ENCODE results near the gene RNF5. TPM values are rescaled to one million over a fixed set of nuclear protein-coding genes. Genes with fewer than 3 reads are reported as not detected.
"Not testable (repeated sequence)": the region's sequence is repeated elsewhere in the genome, so short reads cannot be mapped to it uniquely, and the experiment has no call there.

The RNF5 gene
- total RNA-seq, 4 donors from 2014 or later: 78.8 to 101 (median 88.0) TPM

GRCh38 chr6:32203426-32204267 lies 25.4 kb downstream of the RNF5 start:
- Histone ChIP-seq H3K27me3 (peaks cover 27% of the 10 kb centered on the region), H3K27ac (no peak overlapping the region), H3K4me1 (no peaks in the 10 kb centered on the region), H3K4me3 (no peak overlapping the region), H3K9me3 (no peaks in the 10 kb centered on the region), H3K36me3 (no peaks in the 10 kb centered on the region)
- WGBS, 2 donors (ENCODE audit: low coverage in 1 of 2): 81 to 84% methylated on average over 4 to 5 of the region's 9 CpGs
- ATAC-seq: no peak
- TF ChIP-seq EP300 (IDR thresholded peaks at IDR 0.05): no peak
- TF ChIP-seq POLR2A (IDR thresholded peaks at IDR 0.05): no peak
- TF ChIP-seq CTCF (IDR thresholded peaks at IDR 0.05): no peak
- TF ChIP-seq POLR2AphosphoS5 (IDR thresholded peaks at IDR 0.05): no peak

DNA sequence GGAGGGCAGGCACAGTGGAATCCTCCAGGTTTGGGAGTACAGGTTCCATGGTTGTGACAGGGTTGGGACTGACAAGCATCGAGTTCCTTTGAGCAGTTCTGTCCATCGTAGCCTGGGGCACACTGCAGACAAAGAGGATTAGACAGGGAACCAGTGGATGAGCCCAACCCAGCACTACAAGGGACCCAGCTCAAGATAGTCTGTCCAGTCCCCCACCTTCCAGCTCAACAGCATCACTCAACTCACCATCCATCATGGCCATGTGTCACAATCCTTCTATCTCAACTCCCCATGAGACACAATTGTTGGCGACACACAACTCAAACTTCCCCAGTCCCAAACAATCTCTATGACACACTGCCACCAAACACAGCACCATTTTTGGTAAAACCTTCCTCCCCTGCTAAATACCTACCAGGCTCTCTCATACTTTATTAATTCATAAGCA lies 26.1 kb downstream of the RNF5 start:
- Histone ChIP-seq H3K9me3 (no peaks in the 10 kb centered on the region), H3K36me3 (no peaks in the 10 kb centered on the region), H3K4me1 (no peaks in the 10 kb centered on the region), H3K27me3 (peaks cover 27% of the 10 kb centered on the region), H3K4me3 (no peak overlapping the region), H3K27ac (no peak overlapping the region)
- no peak for ATAC-seq
- TF ChIP-seq POLR2A (IDR thresholded peaks at IDR 0.05) (no peak), CTCF (IDR thresholded peaks at IDR 0.05) (no peak), EP300 (IDR thresholded peaks at IDR 0.05) (no peak), POLR2AphosphoS5 (IDR thresholded peaks at IDR 0.05) (no peak)
- 83 to 89% methylated on average over 1 of the region's 3 CpGs for WGBS, 2 donors (ENCODE audit: low coverage in 1 of 2)

DNA sequence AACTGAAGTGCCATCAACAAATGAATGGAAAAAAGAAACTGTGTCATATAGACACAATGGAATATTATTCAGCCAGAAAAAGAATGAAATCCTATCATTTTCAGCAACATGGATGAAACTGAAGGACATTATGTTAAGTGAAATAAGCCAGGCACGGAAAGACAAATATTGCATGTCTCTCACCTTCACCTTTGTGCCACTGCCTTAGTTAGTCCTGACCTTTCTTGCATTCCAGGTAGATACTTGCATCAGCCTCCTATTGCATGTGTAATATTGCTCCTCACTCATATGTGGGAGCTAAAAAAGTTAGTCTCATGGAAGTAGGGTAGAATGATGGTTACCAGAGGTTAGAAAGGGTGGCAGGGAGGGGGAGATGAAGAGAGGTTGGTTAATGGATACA lies 30.8 kb downstream of the RNF5 start:
- no peaks in the 10 kb centered on the region for H3K4me1 ChIP-seq
- 80 to 86% methylated on average over 1 of the region's 1 CpG for WGBS, 2 donors (ENCODE audit: low coverage in 1 of 2)
- H3K9me3 ChIP-seq: no peaks in the 10 kb centered on the region
- H3K27ac ChIP-seq: no peak overlapping the region
- H3K36me3 ChIP-seq: no peaks in the 10 kb centered on the region
- H3K4me3 ChIP-seq: no peak overlapping the region
- TF ChIP-seq POLR2A (IDR thresholded peaks at IDR 0.05) (no peak), POLR2AphosphoS5 (IDR thresholded peaks at IDR 0.05) (no peak), CTCF (IDR thresholded peaks at IDR 0.05) (no peak), EP300 (IDR thresholded peaks at IDR 0.05) (no peak)
- peaks cover 2% of the 10 kb centered on the region for H3K27me3 ChIP-seq
- no peak for ATAC-seq

- Histone ChIP-seq H3K9me3 (no peaks in the 10 kb centered on the region), H3K4me1 (no peaks in the 10 kb centered on the region), H3K4me3 (no peak overlapping the region), H3K27me3 (no peaks in the 10 kb centered on the region), H3K27ac (no peak overlapping the region), H3K36me3 (no peaks in the 10 kb centered on the region)
- ATAC-seq: no peak
- TF ChIP-seq CTCF (IDR thresholded peaks at IDR 0.05): no peak
- TF ChIP-seq POLR2A (IDR thresholded peaks at IDR 0.05): no peak
- no peak for TF ChIP-seq EP300 (IDR thresholded peaks at IDR 0.05)
- no peak for TF ChIP-seq POLR2AphosphoS5 (IDR thresholded peaks at IDR 0.05)
- 76 to 90% methylated on average over 3 to 4 of the region's 5 CpGs for WGBS, 2 donors (ENCODE audit: low coverage in 1 of 2)
Observed at GRCh38 chr6:32210191-32210601, 32.0 kb downstream of the RNF5 start.

DNA sequence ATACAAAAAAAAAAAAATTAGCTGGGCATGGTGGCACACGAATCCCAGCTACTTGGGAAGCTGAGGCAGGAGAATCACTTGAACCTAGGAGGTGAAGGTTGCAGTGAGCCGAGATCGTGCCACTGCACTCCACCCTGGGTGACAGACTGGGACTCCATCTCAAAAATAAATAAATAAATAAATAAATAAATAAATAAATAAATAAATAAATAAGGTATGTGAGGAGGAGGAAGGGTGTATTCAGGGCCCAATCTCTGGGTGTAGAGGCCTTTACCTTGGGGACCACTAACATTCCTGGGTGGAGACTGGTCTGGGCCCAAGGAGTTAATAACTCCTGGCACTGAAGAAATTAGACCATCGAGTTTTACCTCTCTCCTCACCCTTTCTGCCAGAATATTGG lies 33.2 kb downstream of the RNF5 start:
- not testable (repeated sequence) for ATAC-seq, H3K4me3 ChIP-seq, H3K27me3 ChIP-seq, H3K36me3 ChIP-seq, H3K4me1 ChIP-seq, H3K9me3 ChIP-seq, H3K27ac ChIP-seq
- 77 to 86% methylated on average over 3 to 4 of the region's 4 CpGs for WGBS, 2 donors (ENCODE audit: low coverage in 1 of 2)

Data from gastroesophageal sphincter (tissue), 4 donors.